ENCODE measurements around the gene TNK2. TPM values are rescaled to one million over a fixed set of nuclear protein-coding genes. Genes with fewer than 3 reads are reported as not detected.
"Not testable (repeated sequence)": the region's sequence is repeated elsewhere in the genome, so short reads cannot be mapped to it uniquely, and the experiment has no call there.

Gene TNK2
- total RNA-seq, 4 donors from 2014 or later: 42.3 to 105 (median 53.1) TPM

- WGBS, 2 donors: 80 to 82% methylated on average over 5 of the region's 5 CpGs
- intact Hi-C loops (cut with DNase I; ENCODE audit: low total_unique reads): no loop called here
- TF ChIP-seq POLR2A (IDR thresholded peaks at IDR 0.05) (no peak), CTCF (IDR thresholded peaks at IDR 0.05) (no peak)
- no peak overlapping the region for H3K4me3 ChIP-seq (ENCODE audit: low read depth, poor library complexity, severe bottlenecking)
- no peak for DNase-seq (ENCODE audit: low spot score in 2 of 2)
Measured at GRCh38 chr3:195820901-195821300, 87.5 kb downstream of the TNK2 start.

DNA sequence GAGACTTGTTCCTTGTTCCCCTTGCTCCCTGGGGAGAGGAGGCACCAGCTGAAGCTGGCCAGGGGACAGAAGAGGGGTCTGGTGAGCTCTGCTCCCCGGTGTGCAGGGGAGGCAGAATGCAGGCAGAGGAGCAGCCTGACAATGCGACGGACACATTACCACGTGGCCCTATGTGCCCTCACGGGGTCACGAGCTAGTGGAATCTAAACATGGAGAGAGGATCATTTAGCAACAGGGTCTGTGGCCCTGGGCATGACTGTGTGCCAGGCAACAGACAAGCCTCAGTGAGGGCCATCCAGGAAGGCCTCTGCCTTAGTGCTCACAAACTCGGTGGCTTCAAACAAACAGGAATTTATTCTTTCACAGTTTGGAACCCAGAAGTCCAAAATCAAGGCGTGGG lies 88.2 kb downstream of the TNK2 start:
- 74 to 93% methylated on average over 8 of the region's 8 CpGs for WGBS, 2 donors
- intact Hi-C loops (cut with DNase I; ENCODE audit: low total_unique reads): no loop called here
- no peak overlapping the region for H3K4me3 ChIP-seq (ENCODE audit: low read depth, poor library complexity, severe bottlenecking)
- no peak for DNase-seq (ENCODE audit: low spot score in 2 of 2)
- no peak for TF ChIP-seq POLR2A (IDR thresholded peaks at IDR 0.05)
- no peak for TF ChIP-seq CTCF (IDR thresholded peaks at IDR 0.05)

DNA sequence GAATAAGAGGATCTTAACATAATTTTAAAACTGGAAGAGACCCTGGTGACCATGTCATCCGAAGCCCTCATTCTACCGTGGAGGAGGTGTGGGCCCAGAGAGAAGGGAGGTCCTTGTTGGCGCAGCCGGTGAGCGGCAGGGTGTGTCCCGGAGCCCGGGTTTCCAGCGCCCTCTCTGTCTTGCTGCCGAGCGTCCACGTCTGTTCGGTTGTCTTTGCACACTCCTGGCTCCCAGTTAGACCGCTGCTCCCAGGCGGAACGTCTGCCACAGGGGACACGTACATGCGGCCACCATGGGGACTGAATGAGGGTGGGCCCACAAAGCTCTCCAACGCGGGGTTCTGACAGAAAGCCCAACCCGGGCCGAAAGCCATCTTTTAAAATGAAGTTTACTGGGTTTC lies 90.0 kb downstream of the TNK2 start:
- TF ChIP-seq POLR2A (IDR thresholded peaks at IDR 0.05) (no peak), CTCF (IDR thresholded peaks at IDR 0.05) (no peak)
- intact Hi-C loops (cut with DNase I; ENCODE audit: low total_unique reads): no loop called here
- no peak overlapping the region for H3K4me3 ChIP-seq (ENCODE audit: low read depth, poor library complexity, severe bottlenecking)
- WGBS, 2 donors: 89 to 92% methylated on average over 21 of the region's 21 CpGs
- no peak for DNase-seq (ENCODE audit: low spot score in 2 of 2)

- TF ChIP-seq POLR2A (IDR thresholded peaks at IDR 0.05): no peak
- no peak for TF ChIP-seq CTCF (IDR thresholded peaks at IDR 0.05)
- 88 to 89% methylated on average over 16 to 17 of the region's 17 CpGs for WGBS, 2 donors
- intact Hi-C loops (cut with DNase I; ENCODE audit: low total_unique reads): no loop called here
- no peak overlapping the region for H3K4me3 ChIP-seq (ENCODE audit: low read depth, poor library complexity, severe bottlenecking)
- DNase-seq (ENCODE audit: low spot score in 2 of 2): no peak
Measured at GRCh38 chr3:195817578-195818135, 90.7 kb downstream of the TNK2 start.

DNA sequence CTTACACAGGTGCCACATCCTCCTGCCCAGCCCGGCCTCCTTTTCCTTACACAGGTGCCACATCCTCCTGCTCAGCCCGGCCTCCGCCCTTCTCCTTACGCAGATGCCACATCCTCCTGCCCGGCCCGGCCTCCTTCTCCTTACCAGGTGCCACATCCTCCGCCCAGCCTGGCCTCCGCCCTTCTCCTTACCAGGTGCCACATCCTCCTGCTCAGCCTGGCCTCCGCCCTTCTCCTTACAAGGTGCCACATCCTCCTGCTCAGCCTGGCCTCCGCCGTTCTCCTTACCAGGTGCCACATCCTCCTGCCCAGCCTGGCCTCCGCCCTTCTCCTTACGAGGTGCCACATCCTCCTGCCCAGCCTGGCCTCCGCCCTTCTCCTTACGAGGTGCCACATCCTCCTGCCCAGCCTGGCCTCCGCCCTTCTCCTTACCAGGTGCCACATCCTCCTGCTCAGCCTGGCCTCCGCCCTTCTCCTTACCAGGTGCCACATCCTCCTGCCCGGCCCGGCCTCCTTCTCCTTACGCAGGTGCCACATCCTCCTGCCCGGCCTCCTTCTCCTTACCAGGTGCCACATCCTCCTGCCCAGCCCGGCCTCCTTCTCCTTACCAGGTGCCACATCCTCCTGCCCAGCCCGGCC lies 92.0 kb downstream of the TNK2 start:
- WGBS, 2 donors: 93 to 95% methylated on average over 22 of the region's 23 CpGs
- H3K4me3 ChIP-seq (ENCODE audit: low read depth, poor library complexity, severe bottlenecking); DNase-seq (ENCODE audit: low spot score in 2 of 2); intact Hi-C loops (cut with DNase I; ENCODE audit: low total_unique reads): not testable (repeated sequence)

- intact Hi-C loops (cut with DNase I; ENCODE audit: low total_unique reads): no loop called here
- no peak overlapping the region for H3K4me3 ChIP-seq (ENCODE audit: low read depth, poor library complexity, severe bottlenecking)
- 80 to 90% methylated on average over 14 to 18 of the region's 18 CpGs for WGBS, 2 donors
- no peak for DNase-seq (ENCODE audit: low spot score in 2 of 2)
- TF ChIP-seq POLR2A (IDR thresholded peaks at IDR 0.05) (no peak), CTCF (IDR thresholded peaks at IDR 0.05) (no peak)
Measured at GRCh38 chr3:195815169-195815771, 93.1 kb downstream of the TNK2 start.
